ENCODE results near the gene BTBD9.

GRCh38 chr6:38156818-38157565 lies 482.7 kb downstream of the BTBD9 start:
- no peak for TF ChIP-seq EZH2phosphoT487 (IDR thresholded peaks at IDR 0.05; ENCODE audit: insufficient read depth, low read depth)
- no peak for TF ChIP-seq EZH2 (IDR thresholded peaks at IDR 0.05; ENCODE audit: insufficient read depth, poor library complexity, severe bottlenecking)

Data from GM23248 (cell line).